ENCODE data around the gene VWA3B.
"Not testable (repeated sequence)": the region's sequence is repeated elsewhere in the genome, so short reads cannot be mapped to it uniquely, and the experiment has no call there.

Gene VWA3B

GRCh38 chr2:98084869-98085238, 2.1 kb upstream of the VWA3B start:
- no peak overlapping the region for H3K4me3 ChIP-seq (ENCODE audit: low read depth, low read length)

GRCh38 chr2:98085649-98086048, 1.3 kb upstream of the VWA3B start:
- no peak overlapping the region for H3K4me3 ChIP-seq (ENCODE audit: low read depth, low read length)

- peak overlapping the region; percentile 58 for H3K4me3 ChIP-seq (ENCODE audit: low read depth, low read length)
These were observed 567 bp downstream of the VWA3B start for GRCh38 chr2:98087447-98088020.

- no peak overlapping the region for H3K4me3 ChIP-seq (ENCODE audit: low read depth, low read length)
These were observed 1.3 kb downstream of the VWA3B start for GRCh38 chr2:98088261-98088660.

- no peak overlapping the region for H3K4me3 ChIP-seq (ENCODE audit: low read depth, low read length)
These were observed 3.0 kb downstream of the VWA3B start for GRCh38 chr2:98089941-98090340.

- no peak overlapping the region for H3K4me3 ChIP-seq (ENCODE audit: low read depth, low read length)
These were observed 4.0 kb downstream of the VWA3B start for GRCh38 chr2:98090951-98091350.

- no peak overlapping the region for H3K4me3 ChIP-seq (ENCODE audit: low read depth, low read length)
These were observed 4.8 kb downstream of the VWA3B start for GRCh38 chr2:98091738-98092137.

- no peak overlapping the region for H3K4me3 ChIP-seq (ENCODE audit: low read depth, low read length)
These were observed 6.2 kb downstream of the VWA3B start for GRCh38 chr2:98093146-98093545.

- H3K4me3 ChIP-seq (ENCODE audit: low read depth, low read length), result no peak overlapping the region
These were observed 6.6 kb downstream of the VWA3B start for GRCh38 chr2:98093611-98094010.

GRCh38 chr2:98099939-98100743, 13.2 kb downstream of the VWA3B start:
- no peak overlapping the region for H3K4me3 ChIP-seq (ENCODE audit: low read depth, low read length)

GRCh38 chr2:98102315-98102714, 15.3 kb downstream of the VWA3B start:
- not testable (repeated sequence) for H3K4me3 ChIP-seq (ENCODE audit: low read depth, low read length)

- H3K4me3 ChIP-seq (ENCODE audit: low read depth, low read length), result no peak overlapping the region
These were observed 15.9 kb downstream of the VWA3B start for GRCh38 chr2:98102878-98103277.

GRCh38 chr2:98108110-98108509, 21.1 kb downstream of the VWA3B start:
- H3K4me3 ChIP-seq (ENCODE audit: low read depth, low read length), result no peak overlapping the region

GRCh38 chr2:98110741-98111140, 23.8 kb downstream of the VWA3B start:
- no peak overlapping the region for H3K4me3 ChIP-seq (ENCODE audit: low read depth, low read length)

- no peak overlapping the region for H3K4me3 ChIP-seq (ENCODE audit: low read depth, low read length)
These were observed 27.8 kb downstream of the VWA3B start for GRCh38 chr2:98114643-98115330.

GRCh38 chr2:98118161-98118560, 31.2 kb downstream of the VWA3B start:
- no peak overlapping the region for H3K4me3 ChIP-seq (ENCODE audit: low read depth, low read length)

GRCh38 chr2:98118852-98119251, 31.9 kb downstream of the VWA3B start:
- H3K4me3 ChIP-seq (ENCODE audit: low read depth, low read length), result no peak overlapping the region

- H3K4me3 ChIP-seq (ENCODE audit: low read depth, low read length), result no peak overlapping the region
These were observed 34.2 kb downstream of the VWA3B start for GRCh38 chr2:98121149-98121548.

GRCh38 chr2:98122524-98122923, 35.6 kb downstream of the VWA3B start:
- no peak overlapping the region for H3K4me3 ChIP-seq (ENCODE audit: low read depth, low read length)

GRCh38 chr2:98123286-98123685, 36.3 kb downstream of the VWA3B start:
- H3K4me3 ChIP-seq (ENCODE audit: low read depth, low read length), result no peak overlapping the region

- H3K4me3 ChIP-seq (ENCODE audit: low read depth, low read length), result no peak overlapping the region
These were observed 39.1 kb downstream of the VWA3B start for GRCh38 chr2:98126061-98126460.

Data from iPS-11a (cell line).